ENCODE data around the gene SEC14L6.

The SEC14L6 gene

DNA sequence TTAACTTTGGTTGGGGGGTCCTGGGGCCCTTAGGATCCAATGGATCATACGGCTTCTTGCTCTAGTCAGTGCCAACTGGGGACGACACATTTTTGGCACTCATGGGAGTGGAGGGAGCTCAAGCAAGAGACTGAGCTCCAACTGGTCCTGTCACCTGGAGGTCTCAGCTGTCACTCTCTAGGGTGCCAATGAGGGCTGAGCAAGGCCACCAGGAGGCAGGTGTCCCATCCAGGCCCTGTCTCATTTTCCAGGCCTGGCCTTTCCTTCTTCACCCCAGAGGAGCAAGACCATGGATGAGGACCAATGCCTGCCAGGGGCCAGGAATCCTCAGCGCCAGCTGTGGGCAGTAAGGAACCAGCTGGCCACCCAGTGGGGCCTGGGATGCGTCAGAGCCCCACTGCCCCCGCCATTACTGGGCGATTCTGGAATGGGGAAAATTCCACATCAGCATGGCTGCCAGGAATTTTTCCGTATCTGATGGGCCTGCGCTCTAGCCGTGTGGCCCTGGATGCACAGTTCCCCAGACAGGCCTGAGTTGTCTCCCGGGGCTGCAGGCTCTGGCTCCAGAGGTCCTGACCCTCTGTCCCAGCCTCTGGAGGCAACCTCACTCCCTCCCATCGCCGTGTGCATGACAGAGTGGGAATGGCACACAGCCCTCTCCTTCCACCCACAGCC, 28.6 kb upstream of the SEC14L6 start:
- no peak overlapping the region for H3K4me3 ChIP-seq (ENCODE audit: low read depth, low read length)
- no peak for DNase-seq (ENCODE audit: low read depth)
- TF ChIP-seq, protein P1, sequence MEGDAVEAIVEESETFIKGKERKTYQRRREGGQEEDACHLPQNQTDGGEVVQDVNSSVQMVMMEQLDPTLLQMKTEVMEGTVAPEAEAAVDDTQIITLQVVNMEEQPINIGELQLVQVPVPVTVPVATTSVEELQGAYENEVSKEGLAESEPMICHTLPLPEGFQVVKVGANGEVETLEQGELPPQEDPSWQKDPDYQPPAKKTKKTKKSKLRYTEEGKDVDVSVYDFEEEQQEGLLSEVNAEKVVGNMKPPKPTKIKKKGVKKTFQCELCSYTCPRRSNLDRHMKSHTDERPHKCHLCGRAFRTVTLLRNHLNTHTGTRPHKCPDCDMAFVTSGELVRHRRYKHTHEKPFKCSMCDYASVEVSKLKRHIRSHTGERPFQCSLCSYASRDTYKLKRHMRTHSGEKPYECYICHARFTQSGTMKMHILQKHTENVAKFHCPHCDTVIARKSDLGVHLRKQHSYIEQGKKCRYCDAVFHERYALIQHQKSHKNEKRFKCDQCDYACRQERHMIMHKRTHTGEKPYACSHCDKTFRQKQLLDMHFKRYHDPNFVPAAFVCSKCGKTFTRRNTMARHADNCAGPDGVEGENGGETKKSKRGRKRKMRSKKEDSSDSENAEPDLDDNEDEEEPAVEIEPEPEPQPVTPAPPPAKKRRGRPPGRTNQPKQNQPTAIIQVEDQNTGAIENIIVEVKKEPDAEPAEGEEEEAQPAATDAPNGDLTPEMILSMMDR (IDR thresholded peaks at IDR 0.05; ENCODE audit: low read depth, low read length): no peak
- TF ChIP-seq, protein P2, sequence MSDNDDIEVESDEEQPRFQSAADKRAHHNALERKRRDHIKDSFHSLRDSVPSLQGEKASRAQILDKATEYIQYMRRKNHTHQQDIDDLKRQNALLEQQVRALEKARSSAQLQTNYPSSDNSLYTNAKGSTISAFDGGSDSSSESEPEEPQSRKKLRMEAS (IDR thresholded peaks at IDR 0.05; ENCODE audit: low read depth, low read length): no peak
- TF ChIP-seq POLR2A (IDR thresholded peaks at IDR 0.05; ENCODE audit: extremely low read depth, insufficient read length) (no peak), MYC (IDR thresholded peaks at IDR 0.05; ENCODE audit: low read depth, low read length) (no peak)

DNA sequence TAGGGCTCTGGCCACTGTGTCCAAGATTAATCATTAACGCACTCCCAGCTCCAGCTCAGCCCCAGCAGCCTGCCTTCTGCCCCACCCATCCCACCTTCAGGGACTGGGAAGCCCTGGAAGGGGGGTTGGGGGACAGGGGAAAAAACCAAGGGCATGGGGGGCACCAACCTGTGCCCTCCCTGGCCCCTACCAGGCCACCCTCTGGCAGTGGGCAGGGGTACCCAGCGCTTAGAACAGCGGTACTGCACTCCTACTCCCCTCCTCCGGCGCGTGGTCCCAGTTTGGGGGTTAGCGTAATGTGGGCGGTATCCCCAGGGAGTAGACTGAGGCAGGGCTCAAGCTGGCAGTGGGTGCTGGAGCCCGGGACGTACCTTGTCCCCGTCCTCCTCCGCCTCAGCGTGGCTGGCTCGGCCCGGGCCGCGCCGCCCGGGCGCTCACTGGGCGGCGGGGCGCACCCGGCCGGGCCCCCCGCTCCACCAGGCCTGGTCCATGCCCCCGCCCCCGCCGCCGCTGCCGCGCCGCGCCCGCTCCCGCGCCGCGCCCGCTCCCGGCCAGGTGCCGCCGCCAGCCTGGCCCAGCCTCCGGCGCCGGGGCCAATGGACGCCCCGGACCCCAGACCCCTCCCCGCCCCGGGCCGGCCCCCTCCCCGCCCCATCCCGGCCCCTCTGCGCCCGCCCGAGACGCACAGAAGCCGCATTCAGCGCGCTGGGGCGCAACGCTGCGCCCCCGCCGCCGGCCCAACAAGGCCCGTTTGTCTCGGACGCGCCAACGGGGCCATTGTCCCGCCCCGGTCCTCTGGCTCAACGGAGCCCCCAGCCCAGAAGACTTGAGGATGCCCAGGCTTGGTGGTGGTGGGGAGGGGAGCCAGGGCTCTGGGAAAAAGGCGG, 27.8 kb upstream of the SEC14L6 start, which contains the start of gene GAL3ST1:
Gene GAL3ST1 (minus strand): TSS at position 571 of the 887 bp plus-strand sequence. CDS start 17,273 bp downstream, outside the sequence.
- DNase-seq (ENCODE audit: low read depth): no peak
- TF ChIP-seq, protein P2 (IDR thresholded peaks at IDR 0.05; ENCODE audit: low read depth, low read length): no peak
- no peak for TF ChIP-seq POLR2A (IDR thresholded peaks at IDR 0.05; ENCODE audit: extremely low read depth, insufficient read length)
- no peak within 1 kb of the TSS for H3K4me3 ChIP-seq (ENCODE audit: low read depth, low read length)

DNA sequence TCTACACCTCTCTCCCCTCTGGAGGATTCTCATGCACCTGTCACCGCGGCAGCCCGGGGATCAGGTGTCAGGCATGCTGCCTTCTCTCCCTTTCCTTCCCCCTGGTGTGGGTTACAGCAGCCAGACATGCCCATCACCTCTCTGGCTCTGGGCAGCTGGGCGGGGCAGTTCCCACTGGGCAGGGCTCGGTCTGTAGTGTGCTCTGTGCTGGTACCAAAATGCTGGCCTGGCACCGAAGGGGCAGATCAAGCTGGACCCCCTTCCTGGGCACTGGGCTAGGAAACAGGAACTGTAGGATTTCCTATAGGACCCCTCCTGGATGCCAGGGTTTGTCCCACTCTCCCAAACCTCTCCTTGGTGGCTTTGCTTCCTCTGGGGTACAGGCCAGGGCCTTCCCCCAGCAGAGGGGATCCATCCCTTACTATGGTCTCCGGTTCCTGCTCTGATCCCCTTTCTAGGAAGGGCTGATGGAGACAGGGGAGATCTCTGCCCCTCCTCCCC, 27.1 kb upstream of the SEC14L6 start:
- no peak for TF ChIP-seq MYC (IDR thresholded peaks at IDR 0.05; ENCODE audit: low read depth, low read length)
- TF ChIP-seq POLR2A (IDR thresholded peaks at IDR 0.05; ENCODE audit: extremely low read depth, insufficient read length): no peak
- TF ChIP-seq, protein P1 (IDR thresholded peaks at IDR 0.05; ENCODE audit: low read depth, low read length): no peak
- TF ChIP-seq, protein P2 (IDR thresholded peaks at IDR 0.05; ENCODE audit: low read depth, low read length): no peak
- no peak for DNase-seq (ENCODE audit: low read depth)
- no peak overlapping the region for H3K4me3 ChIP-seq (ENCODE audit: low read depth, low read length)

DNA sequence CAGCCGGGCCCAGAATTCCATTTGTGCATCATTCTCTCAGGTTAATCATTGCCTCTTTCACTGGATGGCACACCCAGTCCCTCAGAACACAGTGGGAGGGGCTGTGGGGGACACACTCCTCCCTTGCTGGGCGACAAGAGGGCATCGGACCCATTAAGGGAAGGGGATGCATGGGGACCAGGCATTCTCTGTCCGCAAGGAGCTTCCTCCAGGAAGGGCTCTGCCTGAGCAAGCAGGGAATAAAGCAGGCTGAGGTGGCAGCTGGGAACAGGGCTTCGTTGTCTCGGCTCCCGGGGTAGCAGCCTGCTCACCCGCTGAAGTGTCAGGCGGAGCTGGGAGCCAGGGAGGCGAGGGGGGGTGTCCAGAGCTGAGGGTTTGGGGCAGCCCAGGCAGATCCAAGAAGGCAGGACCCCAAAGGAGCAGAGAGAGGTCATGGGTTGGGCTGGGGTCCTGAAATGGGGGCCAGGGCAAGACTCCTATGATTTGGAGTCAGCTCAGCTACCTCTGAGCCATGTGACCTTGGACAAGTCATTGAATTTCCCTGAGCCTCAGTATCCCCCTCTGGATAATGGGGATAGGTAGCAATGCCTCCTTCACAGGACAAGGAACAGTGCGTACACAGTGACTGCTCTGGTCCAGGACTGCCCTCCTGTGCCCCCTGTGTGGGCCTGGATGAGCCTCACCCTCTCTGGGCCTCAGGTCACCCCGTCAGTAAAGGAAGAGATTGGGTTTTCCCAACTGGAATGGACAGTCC, 26.5 kb upstream of the SEC14L6 start:
- TF ChIP-seq POLR2A (IDR thresholded peaks at IDR 0.05; ENCODE audit: extremely low read depth, insufficient read length) (no peak), MYC (IDR thresholded peaks at IDR 0.05; ENCODE audit: low read depth, low read length) (no peak)
- TF ChIP-seq, protein P2 (IDR thresholded peaks at IDR 0.05; ENCODE audit: low read depth, low read length): no peak
- TF ChIP-seq, protein P1 (IDR thresholded peaks at IDR 0.05; ENCODE audit: low read depth, low read length): no peak
- no peak for DNase-seq (ENCODE audit: low read depth)
- no peak overlapping the region for H3K4me3 ChIP-seq (ENCODE audit: low read depth, low read length)

DNA sequence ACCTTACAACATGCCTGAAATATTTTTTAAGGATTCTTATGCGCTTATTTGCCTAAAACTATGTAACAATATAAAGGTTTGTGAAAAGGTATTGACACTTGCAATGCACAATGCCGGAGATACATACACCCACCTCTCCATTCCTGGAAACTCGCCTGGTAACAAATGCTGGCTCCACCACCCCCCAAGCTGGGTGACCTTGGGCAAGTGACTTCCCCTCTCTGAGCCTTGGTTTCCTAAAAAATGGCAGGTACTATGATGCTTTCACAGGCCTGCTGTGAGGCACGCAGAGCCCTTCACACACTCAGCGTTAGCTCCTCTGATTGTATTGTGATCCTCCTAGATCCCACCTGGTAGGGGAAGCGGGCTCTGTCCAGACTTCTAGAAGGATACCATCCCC, 25.7 kb upstream of the SEC14L6 start:
- DNase-seq (ENCODE audit: low read depth): no peak
- TF ChIP-seq, protein P1 (IDR thresholded peaks at IDR 0.05; ENCODE audit: low read depth, low read length): no peak
- no peak for TF ChIP-seq POLR2A (IDR thresholded peaks at IDR 0.05; ENCODE audit: extremely low read depth, insufficient read length)
- no peak overlapping the region for H3K4me3 ChIP-seq (ENCODE audit: low read depth, low read length)

All from NB4 (cell line).